WI38 (cell line): ENCODE results near the gene ARPIN.

Source experiments
- H3K4me3 ChIP-seq: 2 replicates; pipeline ENCODE4 v1.5.1; 2011; ENCODE audit warnings: low read depth, mild to moderate bottlenecking, control low read depth, low read length
- TF ChIP-seq, protein P1 (sequence below): IDR thresholded peaks from 2 replicates; pipeline ENCODE4 v1.5.1; 2012; ENCODE audit warnings: low read depth, mild to moderate bottlenecking, control low read depth, low read length

The ARPIN gene

DNA sequence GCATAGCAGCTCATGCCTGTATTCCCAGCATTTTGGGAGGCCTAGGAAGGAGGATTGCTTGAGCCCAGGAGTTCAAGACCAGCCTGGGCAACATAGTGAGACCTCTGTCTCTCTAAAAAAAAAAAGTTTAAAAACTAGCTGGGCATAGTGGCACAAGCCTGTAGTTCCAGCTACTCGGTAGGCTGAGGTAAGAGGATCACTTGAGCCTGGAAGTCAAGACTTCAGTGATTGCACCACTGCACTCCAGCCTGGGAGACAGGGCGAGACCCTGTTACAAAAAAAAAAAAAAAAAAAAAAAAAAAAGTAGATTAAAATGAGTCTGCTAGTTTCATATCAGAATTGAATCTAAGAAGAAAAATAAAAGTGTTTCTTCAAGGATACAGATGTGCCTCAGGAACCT, 65.7 kb downstream of the ARPIN start:
- TF ChIP-seq, protein P1, sequence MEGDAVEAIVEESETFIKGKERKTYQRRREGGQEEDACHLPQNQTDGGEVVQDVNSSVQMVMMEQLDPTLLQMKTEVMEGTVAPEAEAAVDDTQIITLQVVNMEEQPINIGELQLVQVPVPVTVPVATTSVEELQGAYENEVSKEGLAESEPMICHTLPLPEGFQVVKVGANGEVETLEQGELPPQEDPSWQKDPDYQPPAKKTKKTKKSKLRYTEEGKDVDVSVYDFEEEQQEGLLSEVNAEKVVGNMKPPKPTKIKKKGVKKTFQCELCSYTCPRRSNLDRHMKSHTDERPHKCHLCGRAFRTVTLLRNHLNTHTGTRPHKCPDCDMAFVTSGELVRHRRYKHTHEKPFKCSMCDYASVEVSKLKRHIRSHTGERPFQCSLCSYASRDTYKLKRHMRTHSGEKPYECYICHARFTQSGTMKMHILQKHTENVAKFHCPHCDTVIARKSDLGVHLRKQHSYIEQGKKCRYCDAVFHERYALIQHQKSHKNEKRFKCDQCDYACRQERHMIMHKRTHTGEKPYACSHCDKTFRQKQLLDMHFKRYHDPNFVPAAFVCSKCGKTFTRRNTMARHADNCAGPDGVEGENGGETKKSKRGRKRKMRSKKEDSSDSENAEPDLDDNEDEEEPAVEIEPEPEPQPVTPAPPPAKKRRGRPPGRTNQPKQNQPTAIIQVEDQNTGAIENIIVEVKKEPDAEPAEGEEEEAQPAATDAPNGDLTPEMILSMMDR = no peak
- no peak overlapping the region for H3K4me3 ChIP-seq

DNA sequence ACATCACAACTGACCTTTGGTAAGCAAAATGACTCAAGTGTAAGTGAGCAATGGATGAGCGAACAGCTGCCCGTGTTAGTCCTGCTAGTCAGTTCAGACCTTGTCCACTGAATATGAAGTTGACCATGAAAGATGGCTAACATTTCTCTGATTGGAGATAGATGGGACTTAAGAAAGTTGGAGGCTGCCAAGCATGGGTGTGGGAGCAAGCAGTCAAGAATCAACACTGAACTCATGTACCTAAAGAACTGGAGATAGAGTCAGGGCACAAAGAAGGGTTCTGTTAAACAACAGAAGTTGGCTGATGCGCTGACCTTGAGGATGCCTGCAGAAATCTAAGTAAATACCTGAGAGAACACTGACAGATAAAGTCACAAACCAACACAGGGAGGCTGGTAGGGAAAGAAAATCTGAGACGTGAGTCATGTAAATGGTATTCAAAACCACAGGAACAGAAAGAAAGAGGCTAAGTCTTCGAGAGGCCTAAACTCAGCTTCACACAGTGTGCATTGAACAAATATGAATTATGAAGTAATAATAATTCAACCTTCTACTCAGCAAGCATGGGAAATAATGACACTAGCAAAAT, 67.4 kb downstream of the ARPIN start:
- no peak overlapping the region for H3K4me3 ChIP-seq
- TF ChIP-seq, protein P1 = no peak
